ENCODE results near the gene ACY1.

ACY1 gene

GRCh38 chr3:51982838-51983577, at the start of gene ACY1:
Gene ACY1, plus strand, starts transcription at chr3:51983535. Its CDS starts 530 bp downstream, at chr3:51984065.
- in situ Hi-C loops (cut with HindIII; ENCODE audit: low pct_ligation_motif_present, low pct_unique_long_range_greater_than_20kb, low sequenced_read_pairs), result no loop called here
- peak; percentile 89 for DNase-seq

- in situ Hi-C loops (cut with HindIII; ENCODE audit: low pct_ligation_motif_present, low pct_unique_long_range_greater_than_20kb, low sequenced_read_pairs), result no loop called here
- no peak for DNase-seq
These were observed 49.0 kb upstream of the ACY1 start for GRCh38 chr3:51934139-51934850.

GRCh38 chr3:51934991-51935885, 48.1 kb upstream of the ACY1 start:
- in situ Hi-C loops (cut with HindIII; ENCODE audit: low pct_ligation_motif_present, low pct_unique_long_range_greater_than_20kb, low sequenced_read_pairs), result no loop called here
- no peak for DNase-seq

GRCh38 chr3:51935886-51936755, 47.2 kb upstream of the ACY1 start:
- in situ Hi-C loops (cut with HindIII; ENCODE audit: low pct_ligation_motif_present, low pct_unique_long_range_greater_than_20kb, low sequenced_read_pairs), result no loop called here
- DNase-seq, result no peak

GRCh38 chr3:51937014-51937413, 46.3 kb upstream of the ACY1 start:
- in situ Hi-C loops (cut with HindIII; ENCODE audit: low pct_ligation_motif_present, low pct_unique_long_range_greater_than_20kb, low sequenced_read_pairs), result no loop called here
- DNase-seq, result no peak

- no peak for DNase-seq
- in situ Hi-C loops (cut with HindIII; ENCODE audit: low pct_ligation_motif_present, low pct_unique_long_range_greater_than_20kb, low sequenced_read_pairs), result no loop called here
These were observed 45.5 kb upstream of the ACY1 start for GRCh38 chr3:51937611-51938450.

GRCh38 chr3:51938780-51939425, 44.4 kb upstream of the ACY1 start:
- DNase-seq, result no peak
- in situ Hi-C loops (cut with HindIII; ENCODE audit: low pct_ligation_motif_present, low pct_unique_long_range_greater_than_20kb, low sequenced_read_pairs), result no loop called here

- in situ Hi-C loops (cut with HindIII; ENCODE audit: low pct_ligation_motif_present, low pct_unique_long_range_greater_than_20kb, low sequenced_read_pairs), result no loop called here
- DNase-seq, result no peak
These were observed 42.5 kb upstream of the ACY1 start for GRCh38 chr3:51940648-51941462.

- no peak for DNase-seq
- in situ Hi-C loops (cut with HindIII; ENCODE audit: low pct_ligation_motif_present, low pct_unique_long_range_greater_than_20kb, low sequenced_read_pairs), result no loop called here
These were observed 41.9 kb upstream of the ACY1 start for GRCh38 chr3:51941463-51941797.

GRCh38 chr3:51941798-51942602, 41.3 kb upstream of the ACY1 start, which contains the start of the genes PARP3 and RRP9:
Gene PARP3, plus strand, starts transcription at chr3:51942363. Its CDS starts 993 bp downstream, at chr3:51943356.
Gene RRP9, minus strand, starts transcription at chr3:51941904. Its CDS starts 37 bp downstream, at chr3:51941867.
- in situ Hi-C loops (cut with HindIII; ENCODE audit: low pct_ligation_motif_present, low pct_unique_long_range_greater_than_20kb, low sequenced_read_pairs), result no loop called here

GRCh38 chr3:51942603-51943450, 40.5 kb upstream of the ACY1 start:
- peak; percentile 72 for DNase-seq
- in situ Hi-C loops (cut with HindIII; ENCODE audit: low pct_ligation_motif_present, low pct_unique_long_range_greater_than_20kb, low sequenced_read_pairs), result no loop called here

More at GRCh38 chr3:51941798-51942602, 41.3 kb upstream of the ACY1 start, which contains the start of the genes PARP3 and RRP9:
- DNase-seq, result peak; percentile 99

- in situ Hi-C loops (cut with HindIII; ENCODE audit: low pct_ligation_motif_present, low pct_unique_long_range_greater_than_20kb, low sequenced_read_pairs), result no loop called here
- DNase-seq, result no peak
These were observed 39.6 kb upstream of the ACY1 start for GRCh38 chr3:51943451-51944391.

GRCh38 chr3:51944451-51945021, 38.8 kb upstream of the ACY1 start:
- in situ Hi-C loops (cut with HindIII; ENCODE audit: low pct_ligation_motif_present, low pct_unique_long_range_greater_than_20kb, low sequenced_read_pairs), result no loop called here

More at GRCh38 chr3:51944451-51945021, 38.8 kb upstream of the ACY1 start:
- no peak for DNase-seq
